ENCODE results near the gene TNS1. TPM values are rescaled to one million over a fixed set of nuclear protein-coding genes. Genes with fewer than 3 reads are reported as not detected.

TNS1 gene
- polyA plus RNA-seq, 3 donors, result 0.26 to 1.6 (median 1.5) TPM

DNA sequence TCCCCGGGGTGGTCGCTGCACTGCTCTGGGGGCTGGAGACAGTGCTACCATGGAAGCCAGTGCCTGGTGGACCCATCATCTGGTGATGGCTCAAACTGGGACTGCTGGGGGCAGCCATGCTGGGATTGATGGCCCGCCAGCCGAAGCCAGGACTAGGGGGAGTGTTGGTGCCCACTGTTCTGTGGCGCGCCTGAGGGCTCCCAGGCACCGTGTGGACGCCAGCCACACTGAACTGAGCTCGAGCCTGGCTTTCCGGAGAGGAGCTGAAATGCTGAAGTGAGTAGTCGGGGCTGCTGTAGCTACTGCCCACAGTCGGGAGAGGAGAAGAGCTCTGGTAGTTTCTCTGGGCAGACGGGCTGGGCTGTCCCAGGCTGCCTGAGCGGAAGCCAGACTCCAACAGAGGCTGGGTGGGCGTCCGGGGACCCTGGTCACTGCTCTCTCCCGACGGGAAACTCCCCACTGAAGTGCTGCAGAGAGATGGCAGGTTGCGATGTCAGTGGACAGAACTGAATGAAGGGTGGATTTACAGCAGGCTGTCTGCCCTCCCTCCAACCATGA is 184.4 kb downstream of the TNS1 start:
- Histone ChIP-seq H3K79me2 (ENCODE audit: insufficient read depth, low read length) (no peaks in the 10 kb centered on the region), H2AFZ (ENCODE audit: insufficient read depth, low read depth, low read length, poor library complexity, severe bottlenecking) (no peak overlapping the region), H3K9ac (ENCODE audit: insufficient read depth, low read length, poor library complexity, severe bottlenecking) (no peak overlapping the region), H4K20me1 (ENCODE audit: insufficient read depth, low read length) (no peaks in the 10 kb centered on the region), H3K27me3 (ENCODE audit: control insufficient read depth in 2 of 2, insufficient read depth in 2 of 2, low read length in 2 of 2) (no peaks in the 10 kb centered on the region), H3K4me2 (replicated peaks; ENCODE audit: extremely low read depth, low read length, poor library complexity, severe bottlenecking) (no peak overlapping the region), H3K4me1 (ENCODE audit: control insufficient read depth in 1 of 2, insufficient read depth in 2 of 2, low read length in 2 of 2) (peaks cover 8 to 11% of the 10 kb centered on the region in 2 donors), H3K4me3 (replicated peaks in 1 of 3; ENCODE audit: low read depth in 2 of 3, low read length in 3 of 3) (no peak overlapping the region), H3K27ac (ENCODE audit: low read depth in 1 of 2, low read length in 2 of 2) (no peak overlapping the region), H3K9me3 (replicated peaks in 1 of 2; ENCODE audit: control insufficient read depth in 1 of 2, insufficient read depth in 1 of 2, low read length in 2 of 2) (no peaks in the 10 kb centered on the region), H3K36me3 (replicated peaks in 1 of 2; ENCODE audit: control insufficient read depth in 1 of 2, insufficient read depth in 2 of 2, low read length in 2 of 2) (peaks cover 2 to 28% of the 10 kb centered on the region in 2 donors)
- H3K4me1 Mint-ChIP-seq, result peaks cover 13% of the 10 kb centered on the region
- H3K4me3 Mint-ChIP-seq, result no peak overlapping the region
- H3K27me3 Mint-ChIP-seq (ENCODE audit: low read depth in 3 of 3), result peaks cover 0 to 7% (median 0%) of the 10 kb centered on the region in 3 donors
- TF ChIP-seq, protein P1, sequence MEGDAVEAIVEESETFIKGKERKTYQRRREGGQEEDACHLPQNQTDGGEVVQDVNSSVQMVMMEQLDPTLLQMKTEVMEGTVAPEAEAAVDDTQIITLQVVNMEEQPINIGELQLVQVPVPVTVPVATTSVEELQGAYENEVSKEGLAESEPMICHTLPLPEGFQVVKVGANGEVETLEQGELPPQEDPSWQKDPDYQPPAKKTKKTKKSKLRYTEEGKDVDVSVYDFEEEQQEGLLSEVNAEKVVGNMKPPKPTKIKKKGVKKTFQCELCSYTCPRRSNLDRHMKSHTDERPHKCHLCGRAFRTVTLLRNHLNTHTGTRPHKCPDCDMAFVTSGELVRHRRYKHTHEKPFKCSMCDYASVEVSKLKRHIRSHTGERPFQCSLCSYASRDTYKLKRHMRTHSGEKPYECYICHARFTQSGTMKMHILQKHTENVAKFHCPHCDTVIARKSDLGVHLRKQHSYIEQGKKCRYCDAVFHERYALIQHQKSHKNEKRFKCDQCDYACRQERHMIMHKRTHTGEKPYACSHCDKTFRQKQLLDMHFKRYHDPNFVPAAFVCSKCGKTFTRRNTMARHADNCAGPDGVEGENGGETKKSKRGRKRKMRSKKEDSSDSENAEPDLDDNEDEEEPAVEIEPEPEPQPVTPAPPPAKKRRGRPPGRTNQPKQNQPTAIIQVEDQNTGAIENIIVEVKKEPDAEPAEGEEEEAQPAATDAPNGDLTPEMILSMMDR (IDR thresholded peaks at IDR 0.05), result no peak
- H3K9me3 Mint-ChIP-seq, result no peaks in the 10 kb centered on the region
- intact Hi-C loops (cut with micrococcal nuclease), result no loop called here
- peaks cover 17 to 40% of the 10 kb centered on the region in 2 donors for H3K36me3 Mint-ChIP-seq
- H3K27ac Mint-ChIP-seq, result no peak overlapping the region
- DNase-seq, result no peak
- WGBS (ENCODE audit: insufficient coverage), result 97% methylated on average over 17 of the region's 19 CpGs

GRCh38 chr2:217817466-217818292 is 185.1 kb downstream of the TNS1 start:
- intact Hi-C loops (cut with micrococcal nuclease), result no loop called here
- no peak overlapping the region for H3K4me2 ChIP-seq (replicated peaks; ENCODE audit: extremely low read depth, low read length, poor library complexity, severe bottlenecking)
- no peaks in the 10 kb centered on the region for H3K79me2 ChIP-seq (ENCODE audit: insufficient read depth, low read length)

More at GRCh38 chr2:217817466-217818292, 185.1 kb downstream of the TNS1 start:
- no peaks in the 10 kb centered on the region for H4K20me1 ChIP-seq (ENCODE audit: insufficient read depth, low read length)
- peaks cover 4 to 34% of the 10 kb centered on the region in 2 donors for H3K36me3 ChIP-seq (replicated peaks in 1 of 2; ENCODE audit: control insufficient read depth in 1 of 2, insufficient read depth in 2 of 2, low read length in 2 of 2)
- H3K9me3 ChIP-seq (replicated peaks in 1 of 2; ENCODE audit: control insufficient read depth in 1 of 2, insufficient read depth in 1 of 2, low read length in 2 of 2), result no peaks in the 10 kb centered on the region
- H3K4me3 Mint-ChIP-seq, result no peak overlapping the region
- DNase-seq, result no peak
- peaks cover 0 to 7% (median 0%) of the 10 kb centered on the region in 3 donors for H3K27me3 Mint-ChIP-seq (ENCODE audit: low read depth in 3 of 3)
- no peak overlapping the region for H2AFZ ChIP-seq (ENCODE audit: insufficient read depth, low read depth, low read length, poor library complexity, severe bottlenecking)
- WGBS (ENCODE audit: insufficient coverage), result 96% methylated on average over 25 of the region's 26 CpGs
- TF ChIP-seq, protein P1 (IDR thresholded peaks at IDR 0.05), result no peak
- H3K27me3 ChIP-seq (ENCODE audit: control insufficient read depth in 2 of 2, insufficient read depth in 2 of 2, low read length in 2 of 2), result no peaks in the 10 kb centered on the region
- no peaks in the 10 kb centered on the region for H3K9me3 Mint-ChIP-seq
- H3K4me3 ChIP-seq (replicated peaks in 1 of 3; ENCODE audit: low read depth in 2 of 3, low read length in 3 of 3), result no peak overlapping the region
- H3K9ac ChIP-seq (ENCODE audit: insufficient read depth, low read length, poor library complexity, severe bottlenecking), result no peak overlapping the region
- peaks cover 24 to 46% of the 10 kb centered on the region in 2 donors for H3K36me3 Mint-ChIP-seq
- H3K27ac ChIP-seq (ENCODE audit: low read depth in 1 of 2, low read length in 2 of 2), result no peak overlapping the region
- peaks cover 8 to 11% of the 10 kb centered on the region in 2 donors for H3K4me1 ChIP-seq (ENCODE audit: control insufficient read depth in 1 of 2, insufficient read depth in 2 of 2, low read length in 2 of 2)
- peaks cover 13% of the 10 kb centered on the region for H3K4me1 Mint-ChIP-seq
- no peak overlapping the region for H3K27ac Mint-ChIP-seq

All from CD14-positive monocyte (primary cell).